Rectal smooth muscle tissue (tissue), 1 donor: ENCODE measurements around the gene EYS.

Source experiments
- H3K27ac ChIP-seq: one replicate; pipeline ENCODE4 v1.7.0; 2013; ENCODE audit warnings: low read depth, low read length, inconsistent platforms
- H3K27me3 ChIP-seq: one replicate; pipeline ENCODE4 v1.7.0; 2013; ENCODE audit warnings: low read length; ENCODE audit not compliant: control insufficient read depth, insufficient read depth
- H3K36me3 ChIP-seq: one replicate; pipeline ENCODE4 v1.7.0; 2013; ENCODE audit warnings: low read length; ENCODE audit not compliant: control insufficient read depth, insufficient read depth
- H3K4me1 ChIP-seq: one replicate; pipeline ENCODE4 v1.7.0; 2013; ENCODE audit warnings: low read length; ENCODE audit not compliant: control insufficient read depth, insufficient read depth
- H3K4me3 ChIP-seq: one replicate; pipeline ENCODE4 v1.7.0; 2013; ENCODE audit warnings: low read length
- H3K9ac ChIP-seq: one replicate; pipeline ENCODE4 v1.7.0; 2013; ENCODE audit warnings: low read length

EYS gene

DNA sequence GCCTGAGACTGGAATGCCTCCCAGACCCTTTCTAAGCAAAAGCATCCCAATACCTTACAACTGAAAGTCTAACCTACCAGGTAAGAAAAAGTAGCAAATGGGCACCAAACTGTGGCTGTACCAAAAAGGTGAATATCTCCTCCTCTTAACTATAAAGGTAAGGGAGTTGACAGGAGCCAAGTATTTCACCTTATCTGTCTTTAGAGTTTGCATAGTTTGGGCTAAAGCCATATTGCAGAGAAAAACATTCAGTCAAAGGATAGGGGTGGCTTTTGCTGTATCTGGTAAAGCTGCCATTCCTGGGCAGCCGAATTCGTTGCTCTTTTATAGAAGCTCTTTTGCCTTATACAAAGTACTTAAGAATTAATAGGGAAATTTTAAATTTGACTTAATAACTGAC is 2033.3 kb downstream of the EYS start:
- H3K9ac ChIP-seq: no peak overlapping the region
- H3K4me3 ChIP-seq: no peak overlapping the region
- H3K27ac ChIP-seq: no peak overlapping the region
- no peaks in the 10 kb centered on the region for H3K27me3 ChIP-seq
- no peaks in the 10 kb centered on the region for H3K36me3 ChIP-seq
- H3K4me1 ChIP-seq: peaks cover 2% of the 10 kb centered on the region

GRCh38 chr6:63672582-63673129 is 2034.4 kb downstream of the EYS start:
- Histone ChIP-seq H3K4me3 (no peak overlapping the region), H3K27me3 (no peaks in the 10 kb centered on the region), H3K36me3 (no peaks in the 10 kb centered on the region), H3K27ac (no peak overlapping the region), H3K9ac (no peak overlapping the region), H3K4me1 (peaks cover 2% of the 10 kb centered on the region)

- no peaks in the 10 kb centered on the region for H3K36me3 ChIP-seq
- no peaks in the 10 kb centered on the region for H3K27me3 ChIP-seq
- H3K4me3 ChIP-seq: no peak overlapping the region
- H3K4me1 ChIP-seq: peaks cover 2% of the 10 kb centered on the region
- no peak overlapping the region for H3K27ac ChIP-seq
- H3K9ac ChIP-seq: no peak overlapping the region
Observed at GRCh38 chr6:63671098-63671754, 2035.8 kb downstream of the EYS start.
